ENCODE data around the gene ATP5ME.

The ATP5ME gene

DNA sequence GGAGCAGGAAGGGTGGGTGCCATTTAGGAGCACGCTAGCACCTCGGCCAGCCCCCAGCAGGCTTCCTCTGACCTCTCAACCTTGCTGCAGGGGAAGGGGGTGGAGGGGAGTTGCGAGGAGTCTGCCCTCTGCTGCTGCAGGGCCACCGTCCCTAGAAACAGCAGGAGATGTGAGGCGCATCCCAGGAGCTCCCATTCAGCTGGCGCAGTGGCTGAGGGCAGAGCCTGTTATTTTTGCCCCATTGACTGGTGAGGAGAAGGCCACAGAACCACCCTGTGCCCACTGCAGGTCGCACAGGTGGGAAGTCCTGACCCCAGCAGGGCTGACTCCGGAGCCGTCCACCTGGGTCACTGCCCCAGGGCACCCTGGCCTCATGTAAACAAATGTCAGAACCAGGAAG, 40.7 kb downstream of the ATP5ME start:
- no peak for DNase-seq (ENCODE audit: low spot score)

DNA sequence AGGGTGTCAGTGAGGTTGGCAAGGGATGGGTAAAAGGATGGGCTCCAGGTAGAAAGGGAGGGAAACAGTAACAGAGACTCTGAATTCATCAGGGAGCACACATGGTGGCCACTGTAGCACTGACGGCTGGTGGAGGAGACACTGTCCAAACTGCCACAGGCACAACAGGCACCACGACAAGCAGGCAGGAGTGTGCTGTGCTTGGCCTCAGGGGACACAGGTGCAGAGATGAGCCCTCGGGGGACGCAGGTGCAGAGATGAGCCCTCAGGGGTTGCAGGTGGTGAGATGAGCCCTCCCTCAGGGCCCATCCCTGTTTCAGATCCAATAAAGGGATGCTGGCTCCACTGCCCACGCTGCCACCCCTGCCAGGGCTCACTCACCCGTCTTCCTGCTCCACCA, 41.1 kb downstream of the ATP5ME start:
- DNase-seq (ENCODE audit: low spot score): no peak

- DNase-seq (ENCODE audit: low spot score): no peak
These were observed 41.8 kb downstream of the ATP5ME start for GRCh38 chr4:632196-632790.

DNA sequence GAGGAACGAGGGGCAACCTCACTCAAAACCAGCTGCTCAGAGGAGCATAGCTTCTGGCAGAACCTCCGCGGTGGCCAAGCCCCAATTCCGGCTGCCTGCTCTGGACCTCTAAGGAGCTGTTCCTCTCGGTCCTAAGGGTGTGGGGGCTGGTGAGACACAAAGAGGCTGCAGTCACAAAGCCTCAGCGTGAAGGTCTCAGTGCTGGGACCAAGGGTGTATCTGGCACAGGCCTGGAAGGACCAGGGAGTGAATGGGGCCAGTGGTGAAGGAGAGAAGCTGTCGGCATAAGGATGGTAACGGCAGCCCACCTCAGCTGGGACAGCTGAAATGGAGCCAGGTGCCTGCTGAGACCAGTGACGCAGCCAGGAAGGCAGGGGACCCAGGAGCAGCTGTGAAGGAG, 43.4 kb downstream of the ATP5ME start:
- DNase-seq (ENCODE audit: low spot score): no peak

- DNase-seq (ENCODE audit: low spot score): no peak
These were observed 44.0 kb downstream of the ATP5ME start for GRCh38 chr4:629915-630641.

GRCh38 chr4:629636-629914, 44.5 kb downstream of the ATP5ME start:
- no peak for DNase-seq (ENCODE audit: low spot score)

DNA sequence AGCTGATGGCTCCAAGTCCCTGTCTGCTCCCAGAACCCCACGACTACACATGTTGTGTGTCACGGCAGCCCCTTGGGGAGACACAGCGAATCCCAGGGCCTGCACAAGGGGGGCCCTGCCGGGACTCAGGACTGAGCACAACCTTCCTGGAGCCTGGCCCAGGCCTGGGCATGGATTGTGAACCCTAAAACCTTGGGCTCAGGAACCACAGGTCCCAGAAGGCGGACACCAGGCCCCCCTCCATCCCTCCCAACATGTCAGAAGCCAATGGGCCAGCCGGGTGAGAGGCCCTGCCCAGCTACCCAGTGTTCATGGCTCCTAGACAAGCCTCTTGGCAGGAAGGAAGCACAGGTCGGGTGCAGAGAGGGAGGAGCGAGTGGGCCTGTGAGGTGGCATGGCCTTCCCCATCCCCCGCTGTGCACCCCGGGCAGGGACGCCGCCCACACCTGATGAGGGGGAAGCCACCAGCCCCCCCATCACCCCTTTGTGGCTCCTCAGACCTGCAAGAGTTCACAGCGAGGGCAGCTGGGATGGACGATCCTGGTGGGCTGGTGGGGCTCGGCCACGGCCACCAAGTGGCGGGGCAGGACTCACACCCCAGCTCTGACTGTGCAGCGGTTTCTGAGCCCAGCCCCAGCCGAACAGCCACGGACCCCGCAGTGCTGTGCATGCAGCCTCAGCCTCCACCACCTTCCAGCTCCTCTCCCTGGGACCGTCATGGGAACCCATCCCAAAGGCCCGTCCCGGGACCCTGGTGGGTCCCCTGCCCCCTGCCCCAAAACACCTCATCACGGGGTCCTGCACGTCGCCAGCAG, 45.0 kb downstream of the ATP5ME start:
- DNase-seq (ENCODE audit: low spot score): no peak

GRCh38 chr4:628311-628741, 45.8 kb downstream of the ATP5ME start:
- DNase-seq (ENCODE audit: low spot score): no peak

DNA sequence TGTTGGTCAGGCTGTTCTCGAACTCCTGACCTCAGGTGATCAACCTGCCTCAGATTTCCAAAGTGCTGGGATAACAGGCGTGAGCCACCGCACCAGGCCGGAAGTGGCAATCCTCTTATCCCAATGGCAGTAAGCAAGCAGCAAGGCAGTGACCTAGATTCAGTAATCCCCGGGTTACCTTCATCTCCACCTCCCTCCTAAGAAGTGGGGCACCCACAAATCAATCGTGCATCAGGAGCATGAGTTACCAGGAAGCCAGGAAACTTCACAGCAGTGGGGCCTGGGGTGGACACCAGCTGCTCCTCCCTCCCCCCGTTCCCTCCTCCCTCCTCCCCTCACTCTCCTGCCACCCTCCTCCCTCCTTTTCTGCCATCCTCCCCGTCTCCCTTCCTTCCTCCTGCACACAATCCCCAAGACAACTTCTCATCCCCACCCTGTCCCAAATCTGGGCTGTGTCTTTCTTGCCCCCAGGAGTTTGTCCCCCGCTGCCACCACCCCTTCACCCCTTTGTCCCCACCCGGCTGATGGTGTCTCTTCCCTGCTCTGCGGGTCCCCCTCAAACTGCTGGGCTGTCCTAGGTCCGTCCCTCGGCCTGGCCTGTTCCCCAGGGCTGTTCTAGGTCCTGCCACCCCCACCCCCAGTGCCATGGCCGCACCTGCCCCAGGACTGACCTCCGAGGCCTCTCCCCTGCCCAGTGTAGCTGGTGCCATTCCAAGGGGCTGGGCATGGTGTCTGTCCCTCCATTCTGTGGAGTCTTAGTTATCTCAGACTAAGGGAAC, 46.5 kb downstream of the ATP5ME start:
- no peak for DNase-seq (ENCODE audit: low spot score)

GRCh38 chr4:626201-627091, 47.6 kb downstream of the ATP5ME start:
- DNase-seq (ENCODE audit: low spot score): no peak

DNA sequence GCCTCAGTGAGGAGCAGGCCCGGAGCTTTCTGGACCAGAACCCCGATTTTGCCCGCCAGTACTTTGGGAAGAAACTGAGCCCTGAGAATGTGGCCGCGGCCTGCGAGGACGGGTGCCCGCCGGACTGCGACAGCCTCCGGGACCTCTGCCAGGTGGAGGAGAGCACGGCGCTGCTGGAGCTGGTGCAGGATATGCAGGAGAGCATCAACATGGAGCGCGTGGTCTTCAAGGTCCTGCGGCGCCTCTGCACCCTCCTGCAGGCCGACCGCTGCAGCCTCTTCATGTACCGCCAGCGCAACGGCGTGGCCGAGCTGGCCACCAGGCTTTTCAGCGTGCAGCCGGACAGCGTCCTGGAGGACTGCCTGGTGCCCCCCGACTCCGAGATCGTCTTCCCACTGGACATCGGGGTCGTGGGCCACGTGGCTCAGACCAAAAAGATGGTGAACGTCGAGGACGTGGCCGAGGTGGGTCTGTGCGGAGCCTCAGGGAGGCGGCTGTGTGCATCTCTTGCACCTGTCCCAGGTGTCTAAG, 48.4 kb downstream of the ATP5ME start:
- DNase-seq (ENCODE audit: low spot score): no peak

DNA sequence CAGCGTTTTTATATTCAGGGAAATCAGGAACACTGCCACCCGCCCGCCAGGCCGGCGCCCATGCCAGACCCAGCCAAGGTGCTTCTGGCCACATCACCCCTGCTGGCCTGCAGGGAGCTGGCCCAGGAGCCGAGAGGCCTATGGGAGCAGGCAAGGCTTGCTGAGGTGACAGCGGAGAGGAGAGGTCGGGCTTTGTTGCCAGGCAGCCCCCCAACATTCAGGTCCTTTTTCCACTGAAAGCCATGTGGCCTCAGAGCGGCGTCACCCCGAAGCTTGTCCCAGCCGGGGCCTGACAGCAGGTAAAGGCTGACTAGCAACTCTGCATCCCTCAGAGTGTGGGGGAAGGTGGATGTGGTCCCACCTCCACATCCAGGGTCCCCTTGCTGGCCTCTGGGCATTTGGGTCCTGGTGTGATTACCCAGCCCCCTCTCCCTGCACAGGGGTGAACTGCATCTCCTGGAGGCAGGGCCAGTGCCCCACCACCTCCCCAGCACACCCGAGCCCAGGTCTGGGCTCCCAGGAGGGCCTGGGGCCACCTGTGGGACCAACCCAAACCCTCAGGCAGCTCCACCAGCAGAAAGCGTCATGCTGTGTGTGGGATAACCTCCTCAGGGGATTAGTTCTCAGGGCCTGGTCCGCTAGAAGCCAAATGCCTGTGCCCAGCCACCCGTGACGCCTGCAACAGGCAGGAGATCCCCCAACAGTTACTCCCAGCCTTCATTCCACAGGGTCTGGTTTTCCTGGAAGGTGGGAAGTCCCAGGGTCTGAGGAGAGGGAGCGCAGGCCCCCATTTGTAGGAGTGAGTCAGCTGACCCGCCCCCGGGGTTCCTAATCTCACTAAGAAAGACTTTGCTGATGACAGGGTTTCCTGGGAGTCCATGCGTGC, 49.1 kb downstream of the ATP5ME start, which contains the start of gene PDE6B:
Gene PDE6B (plus strand): TSS at position 869 of the 886 bp plus-strand sequence. CDS start 54 bp downstream, outside the sequence.
- DNase-seq (ENCODE audit: low spot score): no peak

DNA sequence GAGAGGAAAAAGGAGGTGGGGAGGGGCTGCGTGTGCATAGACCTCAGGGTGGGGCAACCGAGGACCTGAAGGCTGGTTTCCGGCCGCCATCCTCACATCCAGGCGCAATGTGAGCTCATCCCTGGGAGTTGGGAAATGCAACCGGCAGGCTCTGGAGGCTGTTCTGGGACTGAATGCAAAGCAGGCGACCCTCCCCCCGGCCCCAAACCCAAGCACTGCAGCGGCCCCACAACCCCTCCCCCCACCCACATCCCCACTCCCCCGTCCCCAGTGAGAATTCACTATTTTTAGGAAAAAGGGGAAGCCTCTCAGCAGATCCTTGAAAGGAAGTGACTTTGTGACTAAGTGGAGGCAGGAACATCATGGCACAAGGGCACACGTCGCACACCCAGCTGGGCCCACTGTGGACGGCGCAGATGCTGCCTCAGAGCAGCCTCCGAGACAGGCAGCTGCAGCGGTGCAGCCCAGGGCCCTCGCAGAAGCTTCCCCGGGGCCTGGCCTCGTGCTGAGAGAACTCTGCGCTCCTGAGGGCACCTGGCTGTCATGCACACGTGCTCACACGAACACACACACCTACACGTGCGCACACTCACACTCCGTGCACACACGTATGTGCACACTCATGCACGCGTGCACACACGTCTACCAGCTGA, 50.0 kb downstream of the ATP5ME start:
- no peak for DNase-seq (ENCODE audit: low spot score)

GRCh38 chr4:622996-623913, 50.8 kb downstream of the ATP5ME start:
- DNase-seq (ENCODE audit: low spot score): no peak
